Measurements from ENCODE around the gene EFNA2. TPM values are rescaled to one million over a fixed set of nuclear protein-coding genes. Genes with fewer than 3 reads are reported as not detected.

EFNA2 gene
- total and polyA plus RNA-seq, 2 experiments from 2014 or later = 2.7 to 10.3 TPM

- ATAC-seq (peak; percentile 6), DNase-seq (ENCODE audit: low spot score) (no peak)
- Histone ChIP-seq H3K4me2 (peak overlapping the region; percentile 82), H3K4me3 (peak overlapping the region; percentile 95), H3K36me3 (ENCODE audit: insufficient read depth) (peaks cover 15% of the 10 kb centered on the region), H3K79me2 (replicated peaks; ENCODE audit: insufficient read depth) (peaks cover 19% of the 10 kb centered on the region), H3F3A (replicated peaks; ENCODE audit: low read depth) (peaks cover 75% of the 10 kb centered on the region), H4K20me1 (replicated peaks; ENCODE audit: insufficient read depth) (peaks cover 20% of the 10 kb centered on the region), H3K27me3 (ENCODE audit: insufficient read depth) (no peaks in the 10 kb centered on the region), H3K9me2 (ENCODE audit: insufficient read depth) (no peaks in the 10 kb centered on the region), H2AFZ (0 out of 2 replicates have a peak overlapping the region, but pooled peaks have one; percentile 52), H3K4me1 (ENCODE audit: insufficient read depth) (peaks cover 58% of the 10 kb centered on the region), H3K27ac (ENCODE audit: low read depth) (peak overlapping the region; percentile 94)
- TF ChIP-seq ETS1 (IDR thresholded peaks at IDR 0.05) (0 out of 2 replicates have a peak, but pooled peaks have one; percentile 12), JUNB (IDR thresholded peaks at IDR 0.05; ENCODE audit: unreplicated experiment) (no peak)
- Mint-ChIP-seq H3K27me3 (ENCODE audit: insufficient read depth, low read depth, poor library complexity) (peaks cover 35% of the 10 kb centered on the region), H3K36me3 (ENCODE audit: low read depth) (peaks cover 47% of the 10 kb centered on the region), H3K27ac (peak overlapping the region; percentile 91), H3K4me3 (peak overlapping the region; percentile 55), H3K9me3 (no peaks in the 10 kb centered on the region; the same call in 1 of the 3 replicates), H3K4me1 (peaks cover 59% of the 10 kb centered on the region)
Observed at GRCh38 chr19:1259876-1260748, 25.6 kb upstream of the EFNA2 start.

GRCh38 chr19:1260749-1261537 lies 24.7 kb upstream of the EFNA2 start:
- peak overlapping the region; percentile 92 for H3K4me3 Mint-ChIP-seq
- H2AFZ ChIP-seq = 0 out of 2 replicates have a peak overlapping the region, but pooled peaks have one; percentile 52
- peaks cover 7% of the 10 kb centered on the region for H3K36me3 ChIP-seq (ENCODE audit: insufficient read depth)
- peak; percentile 93 for TF ChIP-seq CREB1 (CRISPR knock-in tag; IDR thresholded peaks at IDR 0.05; ENCODE audit: low read depth)
- 0 out of 2 replicates have a peak, but pooled peaks have one; percentile 44 for TF ChIP-seq POLR2AphosphoS5 (IDR thresholded peaks at IDR 0.05; ENCODE audit: low read depth)
- 0 out of 2 replicates have a peak, but pooled peaks have one; percentile 17 for TF ChIP-seq ETS1 (IDR thresholded peaks at IDR 0.05)
- TF ChIP-seq, protein P1, sequence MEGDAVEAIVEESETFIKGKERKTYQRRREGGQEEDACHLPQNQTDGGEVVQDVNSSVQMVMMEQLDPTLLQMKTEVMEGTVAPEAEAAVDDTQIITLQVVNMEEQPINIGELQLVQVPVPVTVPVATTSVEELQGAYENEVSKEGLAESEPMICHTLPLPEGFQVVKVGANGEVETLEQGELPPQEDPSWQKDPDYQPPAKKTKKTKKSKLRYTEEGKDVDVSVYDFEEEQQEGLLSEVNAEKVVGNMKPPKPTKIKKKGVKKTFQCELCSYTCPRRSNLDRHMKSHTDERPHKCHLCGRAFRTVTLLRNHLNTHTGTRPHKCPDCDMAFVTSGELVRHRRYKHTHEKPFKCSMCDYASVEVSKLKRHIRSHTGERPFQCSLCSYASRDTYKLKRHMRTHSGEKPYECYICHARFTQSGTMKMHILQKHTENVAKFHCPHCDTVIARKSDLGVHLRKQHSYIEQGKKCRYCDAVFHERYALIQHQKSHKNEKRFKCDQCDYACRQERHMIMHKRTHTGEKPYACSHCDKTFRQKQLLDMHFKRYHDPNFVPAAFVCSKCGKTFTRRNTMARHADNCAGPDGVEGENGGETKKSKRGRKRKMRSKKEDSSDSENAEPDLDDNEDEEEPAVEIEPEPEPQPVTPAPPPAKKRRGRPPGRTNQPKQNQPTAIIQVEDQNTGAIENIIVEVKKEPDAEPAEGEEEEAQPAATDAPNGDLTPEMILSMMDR (conservative IDR thresholded peaks at IDR 0.05; ENCODE audit: low read depth in 2 of 2) = no peak
- TF ChIP-seq JUNB (IDR thresholded peaks at IDR 0.05; ENCODE audit: unreplicated experiment) = no peak
- no peaks in the 10 kb centered on the region; the same call in 1 of the 3 replicates for H3K9me3 Mint-ChIP-seq
- peaks cover 69% of the 10 kb centered on the region for H3F3A ChIP-seq (replicated peaks; ENCODE audit: low read depth)
- peaks cover 39% of the 10 kb centered on the region for H3K36me3 Mint-ChIP-seq (ENCODE audit: low read depth)
- peak overlapping the region; percentile 94 for H3K27ac ChIP-seq (ENCODE audit: low read depth)
- no peaks in the 10 kb centered on the region for H3K9me2 ChIP-seq (ENCODE audit: insufficient read depth)
- DNase-seq (ENCODE audit: low spot score) (peak; percentile 97), ATAC-seq (peak; percentile 49)
- H3K4me1 Mint-ChIP-seq = peaks cover 65% of the 10 kb centered on the region
- H4K20me1 ChIP-seq (replicated peaks; ENCODE audit: insufficient read depth) = peaks cover 20% of the 10 kb centered on the region
- peaks cover 61% of the 10 kb centered on the region for H3K4me1 ChIP-seq (ENCODE audit: insufficient read depth)
- peak overlapping the region; percentile 94 for H3K27ac Mint-ChIP-seq
- peaks cover 38% of the 10 kb centered on the region for H3K27me3 Mint-ChIP-seq (ENCODE audit: insufficient read depth, low read depth, poor library complexity)
- peak overlapping the region; percentile 100 for H3K4me2 ChIP-seq
- H3K79me2 ChIP-seq (replicated peaks; ENCODE audit: insufficient read depth) = peaks cover 14% of the 10 kb centered on the region
- peak overlapping the region; percentile 95 for H3K4me3 ChIP-seq
- H3K27me3 ChIP-seq (ENCODE audit: insufficient read depth) = no peaks in the 10 kb centered on the region

All from GM23338 (cell line).